NCI-H510A (cell line): ENCODE measurements around the gene POU3F1.

Experiments
- DNase-seq: peaks from one replicate; lab custom pipeline; 2025; lab: John Stamatoyannopoulos, UW

POU3F1 gene

DNA sequence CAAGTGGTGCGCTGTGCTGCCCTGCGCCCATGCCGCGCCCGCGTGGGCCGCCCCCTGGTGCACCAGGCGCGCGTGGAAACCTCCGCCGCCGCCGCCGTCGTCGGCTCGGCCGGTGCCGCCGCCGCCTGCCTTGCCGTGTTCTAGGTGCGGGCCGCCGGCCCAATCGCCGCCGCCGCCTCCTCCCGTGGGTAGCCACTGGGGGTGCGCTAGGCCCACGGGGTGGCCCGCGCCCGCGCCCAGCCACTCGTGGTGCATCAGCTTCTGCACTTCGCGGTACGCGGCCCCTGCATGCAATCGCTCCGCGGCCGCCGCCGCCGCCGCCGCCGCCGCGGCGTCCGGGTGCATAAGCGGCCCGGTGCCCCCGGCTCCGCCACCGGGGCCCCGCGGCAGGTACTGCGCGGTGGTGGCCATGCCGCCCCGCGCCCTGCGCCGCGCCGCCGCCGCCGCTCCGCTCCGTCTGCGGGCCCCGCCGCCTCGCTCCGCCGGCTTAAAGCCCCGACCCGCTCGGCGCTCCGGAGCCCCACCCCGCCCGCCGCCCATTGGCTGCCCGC is at the start of gene POU3F1:
Gene POU3F1 (minus strand): TSS at position 461 of the 551 bp plus-strand sequence. CDS start 50 bp downstream, at position 411.
- no peak for DNase-seq

DNA sequence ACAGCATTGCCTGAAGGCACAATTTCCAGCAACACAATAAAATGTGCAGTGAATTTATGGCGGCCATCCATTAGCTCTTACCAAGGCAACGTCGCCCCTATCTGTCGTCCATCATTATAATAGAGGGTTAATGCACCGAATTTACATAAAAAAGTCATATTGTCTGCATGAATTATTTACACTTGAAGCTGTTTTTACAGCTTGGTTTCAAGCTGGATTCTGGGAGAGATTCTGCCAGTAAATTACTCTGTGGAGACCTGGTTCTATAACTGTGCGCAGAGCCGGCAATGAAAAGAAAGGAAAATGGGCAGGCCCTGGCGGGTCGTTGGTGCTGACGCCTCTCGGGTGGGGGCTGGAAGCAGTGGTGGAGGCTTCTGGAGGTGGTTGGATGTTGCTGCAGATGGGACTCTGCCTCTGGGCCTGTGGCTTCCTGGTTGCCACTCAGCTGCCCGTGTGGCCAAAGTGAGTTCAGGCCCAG is 48.9 kb upstream of the POU3F1 start:
- no peak for DNase-seq

DNA sequence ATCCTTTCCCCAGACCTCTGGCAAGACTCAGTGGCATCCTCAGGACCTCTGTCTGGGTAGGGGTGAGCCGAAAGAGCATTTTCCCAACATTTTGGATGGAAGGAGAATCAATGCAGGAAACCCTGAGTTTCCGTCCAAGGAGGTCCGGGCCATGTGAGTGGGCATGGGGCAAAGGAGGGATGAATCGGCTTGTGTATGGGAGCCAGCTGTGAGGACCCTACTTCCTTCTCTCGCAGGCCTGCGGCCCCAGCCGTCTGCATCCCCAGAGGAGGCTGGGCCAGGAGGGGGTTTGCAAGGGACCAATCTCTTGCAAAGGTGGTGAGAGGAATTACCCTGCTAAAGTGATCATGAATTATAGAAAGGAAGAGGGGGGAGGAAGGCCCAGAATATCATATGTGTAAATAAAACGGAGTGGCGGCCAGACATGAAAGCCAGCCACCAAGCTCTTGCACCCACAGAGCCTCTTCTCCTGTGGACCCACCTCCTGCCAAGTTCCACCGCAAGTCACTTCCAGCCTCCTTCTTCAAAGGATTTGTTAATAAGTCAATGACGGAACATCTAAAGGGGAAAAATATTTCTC is 48.2 kb upstream of the POU3F1 start:
- DNase-seq, result no peak

DNA sequence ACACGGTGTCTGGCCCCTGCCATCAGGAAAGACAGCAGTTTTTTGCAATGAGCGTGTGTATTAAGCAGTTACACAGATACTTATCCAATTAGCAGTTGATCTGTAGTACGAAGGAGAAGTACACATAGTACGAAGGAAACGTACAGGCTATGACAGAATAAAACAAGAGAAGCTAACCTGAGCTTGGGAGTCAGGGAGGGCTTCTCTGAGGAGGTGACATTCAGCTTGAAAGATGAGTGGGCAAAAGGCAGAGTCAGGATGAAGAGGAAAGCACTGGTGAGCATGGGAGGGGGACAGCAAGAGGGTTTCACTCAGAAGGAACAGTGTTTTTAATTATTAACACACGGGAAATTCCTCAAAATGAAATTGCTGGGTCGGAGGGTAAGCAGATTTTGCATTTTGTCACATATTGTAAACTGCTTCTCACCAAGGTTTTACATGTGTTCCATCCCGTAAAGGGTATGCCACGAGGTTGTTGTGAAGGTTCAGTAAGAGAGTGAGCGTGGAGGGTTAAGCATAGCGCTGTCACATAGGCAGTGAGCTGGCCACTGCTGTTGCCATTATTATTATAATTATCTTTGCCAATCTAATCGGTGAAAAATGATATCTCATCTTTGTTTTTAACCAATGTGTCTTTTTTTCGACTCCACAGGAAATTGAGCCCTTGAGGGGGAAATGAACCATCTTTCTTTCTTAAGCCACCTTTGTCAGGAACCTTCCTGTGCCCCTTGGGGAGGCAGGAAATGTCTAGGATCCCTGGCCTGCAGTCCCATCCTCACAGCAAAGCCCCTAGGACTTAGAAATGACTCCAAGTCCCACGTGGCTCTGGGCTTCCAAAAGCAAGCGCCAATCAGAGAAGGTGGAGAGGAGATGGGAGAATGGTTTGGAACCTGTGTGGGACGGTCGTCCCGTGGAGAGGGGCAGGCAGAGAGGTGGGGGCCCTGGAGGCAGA is 47.3 kb upstream of the POU3F1 start:
- no peak for DNase-seq

DNA sequence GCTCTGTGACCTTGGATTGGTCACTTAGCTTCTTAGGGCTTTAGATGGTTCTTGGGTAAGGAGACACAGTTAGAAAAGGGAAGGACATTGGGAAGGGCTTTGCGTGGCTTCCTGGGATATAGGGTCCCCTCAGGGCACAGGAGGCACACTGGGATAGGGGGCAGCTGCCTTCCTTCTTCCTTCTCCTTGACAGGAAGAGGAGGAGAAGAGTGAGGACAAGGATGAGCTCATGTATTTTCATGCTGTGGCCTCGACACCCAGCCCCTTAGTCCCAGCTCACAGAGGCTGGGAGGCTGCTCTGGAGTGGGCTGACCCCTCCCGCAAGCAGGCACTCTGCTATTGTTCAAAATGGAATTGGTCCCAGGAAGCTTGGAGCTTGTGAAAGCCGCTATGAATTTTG is 45.7 kb upstream of the POU3F1 start:
- DNase-seq, result no peak

DNA sequence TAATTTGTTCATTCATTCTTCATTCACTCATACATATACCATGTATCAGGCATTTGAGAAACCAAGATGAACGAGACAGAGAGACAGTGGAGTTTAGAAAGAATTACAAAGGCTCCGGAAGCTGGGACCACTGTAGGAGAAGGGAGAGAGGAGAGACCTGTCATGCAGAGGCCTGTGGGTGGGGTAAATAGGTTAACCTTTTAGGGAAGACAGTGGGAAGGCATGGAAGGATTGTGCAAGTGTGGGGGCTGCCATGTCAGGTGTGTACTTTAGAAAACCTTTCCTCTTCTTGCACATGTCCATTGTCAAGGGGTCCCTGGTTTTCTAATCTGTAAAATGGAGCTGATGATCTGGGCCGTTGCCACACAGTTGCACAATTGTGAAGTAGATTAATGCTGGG is 44.2 kb upstream of the POU3F1 start:
- DNase-seq, result no peak

DNA sequence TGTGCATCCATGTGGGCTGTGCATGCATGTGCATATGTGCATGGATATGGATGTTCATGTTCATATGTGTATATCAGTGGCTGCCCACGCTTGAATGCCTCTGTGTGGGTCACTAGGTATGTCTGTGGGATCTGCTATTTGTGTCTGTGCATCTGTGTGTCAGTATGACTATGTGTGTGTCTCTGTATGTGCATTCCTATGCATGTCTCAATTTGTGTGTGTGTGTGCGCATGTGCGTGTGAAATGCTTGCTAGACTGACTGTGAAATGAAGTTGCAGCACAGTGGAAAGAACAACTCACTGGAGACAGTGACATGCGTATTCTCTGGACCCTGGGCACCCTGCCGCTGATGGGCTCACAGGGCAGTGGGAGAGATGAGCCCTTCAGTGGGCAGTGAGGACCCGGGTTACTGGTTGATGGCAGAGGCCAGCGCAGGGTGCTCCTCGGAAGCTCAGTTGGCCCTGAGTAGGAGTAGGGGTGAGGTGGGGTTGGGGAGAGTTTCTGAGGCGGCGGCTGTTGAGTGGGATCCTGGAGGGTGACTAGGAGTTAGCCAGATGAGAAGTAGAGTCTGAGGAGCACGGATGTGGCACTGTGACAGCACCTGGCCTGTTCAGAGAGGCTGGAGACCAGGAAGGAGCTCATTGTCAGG is 43.2 kb upstream of the POU3F1 start:
- no peak for DNase-seq

DNA sequence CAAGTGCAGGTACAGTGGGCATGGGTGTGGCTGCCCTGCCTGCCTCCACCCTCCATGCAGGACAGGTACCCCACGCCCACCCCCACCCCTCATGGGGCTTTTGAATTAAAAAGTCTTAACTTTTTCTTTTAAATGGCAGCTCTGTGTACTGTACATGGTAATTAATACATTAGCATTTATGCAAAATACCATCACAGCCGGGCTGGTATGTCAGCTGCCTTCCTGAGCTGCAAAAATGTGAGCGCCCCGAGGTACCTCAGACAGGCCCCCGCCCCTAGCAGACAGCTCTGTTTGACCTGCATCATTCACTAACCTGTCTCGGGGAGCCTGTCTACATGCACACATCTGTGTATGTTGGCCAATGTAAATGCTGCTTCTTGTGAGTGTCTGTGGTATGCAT is 42.2 kb upstream of the POU3F1 start:
- DNase-seq, result no peak

DNA sequence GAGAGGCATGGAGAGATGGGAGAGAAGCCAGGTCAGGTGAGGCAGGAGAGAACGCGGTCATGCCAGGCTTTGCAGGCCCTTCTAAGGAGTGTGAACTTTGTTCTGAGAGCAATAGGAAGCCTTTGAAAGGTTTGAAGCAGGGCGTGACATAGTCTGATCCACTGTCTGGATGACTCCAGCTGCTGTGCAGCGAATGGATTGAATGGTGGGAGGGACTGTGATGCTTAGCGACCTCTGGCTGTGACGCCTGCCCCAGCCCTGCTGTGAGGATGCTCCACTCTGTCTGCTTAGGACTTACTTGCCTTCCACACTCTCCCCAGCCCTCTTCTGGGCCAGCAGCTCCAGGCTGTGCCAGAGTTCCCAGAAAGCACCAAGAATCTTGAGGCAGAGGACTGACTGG is 41.8 kb upstream of the POU3F1 start:
- no peak for DNase-seq

DNA sequence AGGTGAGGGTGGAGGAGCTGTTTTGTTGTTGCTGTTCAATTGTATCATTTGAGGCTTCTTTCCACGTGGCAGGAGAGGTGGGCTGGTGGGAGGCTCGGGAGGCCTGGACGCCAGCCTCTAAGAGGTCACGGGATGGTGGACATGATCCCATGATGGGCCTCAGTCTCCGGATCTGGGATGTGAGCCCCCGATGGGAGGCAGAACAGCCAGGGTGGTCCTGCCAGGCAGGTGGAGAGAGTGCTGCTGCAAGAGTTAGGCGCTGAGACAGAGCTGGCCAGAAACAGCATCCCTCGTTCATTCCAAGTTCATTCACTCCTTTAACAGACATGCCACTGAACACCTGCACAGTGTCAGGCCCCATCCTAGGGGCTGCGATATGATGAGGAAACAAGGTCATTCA is 41.1 kb upstream of the POU3F1 start:
- DNase-seq, result no peak

DNA sequence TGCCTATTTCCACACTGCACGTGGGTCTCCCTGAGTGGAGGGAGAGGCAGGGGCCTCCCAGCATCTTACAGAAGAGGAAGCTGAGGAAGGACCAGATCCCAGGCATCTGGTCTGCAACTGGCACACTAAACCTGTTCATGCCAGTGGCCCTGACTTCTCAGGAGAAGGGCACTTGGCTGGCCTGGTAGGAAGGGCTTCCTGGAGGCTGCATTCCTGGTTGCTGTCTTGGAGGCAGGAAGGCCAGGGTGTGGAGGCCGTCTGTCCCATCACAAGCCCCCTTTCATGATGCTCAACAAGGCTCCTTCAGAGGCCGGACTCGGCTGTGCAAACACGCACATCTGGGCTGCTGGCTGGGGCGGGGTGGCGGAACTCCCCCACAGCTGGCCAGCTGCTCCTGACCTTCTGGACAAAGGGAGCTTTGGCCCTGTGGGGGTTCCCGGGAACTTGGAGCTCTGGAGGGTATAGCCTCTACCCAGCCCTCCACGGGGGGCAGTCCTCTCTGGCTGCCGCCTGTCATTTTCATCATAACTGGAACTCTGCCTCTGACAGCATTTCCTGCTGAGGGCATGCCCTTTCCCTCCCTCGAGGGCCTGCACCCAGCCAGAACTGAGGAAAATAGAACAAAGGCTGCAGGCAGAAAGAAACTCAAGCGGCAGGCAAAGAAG is 39.2 kb upstream of the POU3F1 start:
- no peak for DNase-seq

DNA sequence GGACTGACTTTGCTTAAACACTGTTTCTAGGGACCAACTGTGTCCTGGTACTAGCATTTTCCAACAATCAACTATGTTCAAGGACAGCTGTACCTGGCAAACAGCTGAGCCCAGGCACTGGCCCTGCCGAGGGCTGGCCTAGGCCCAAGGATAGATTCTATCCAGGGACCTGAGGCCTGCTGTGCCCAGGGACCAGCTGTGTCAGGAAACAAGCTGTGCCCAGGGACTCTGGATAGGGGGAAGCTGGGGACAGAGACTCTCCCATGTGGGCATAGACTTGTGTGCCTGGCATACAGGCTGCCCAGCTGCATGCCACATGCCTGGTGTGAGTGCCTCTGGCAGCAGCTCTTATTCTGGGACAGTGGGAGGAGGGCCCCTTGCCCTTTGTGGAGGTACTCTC is 38.1 kb upstream of the POU3F1 start:
- no peak for DNase-seq

DNA sequence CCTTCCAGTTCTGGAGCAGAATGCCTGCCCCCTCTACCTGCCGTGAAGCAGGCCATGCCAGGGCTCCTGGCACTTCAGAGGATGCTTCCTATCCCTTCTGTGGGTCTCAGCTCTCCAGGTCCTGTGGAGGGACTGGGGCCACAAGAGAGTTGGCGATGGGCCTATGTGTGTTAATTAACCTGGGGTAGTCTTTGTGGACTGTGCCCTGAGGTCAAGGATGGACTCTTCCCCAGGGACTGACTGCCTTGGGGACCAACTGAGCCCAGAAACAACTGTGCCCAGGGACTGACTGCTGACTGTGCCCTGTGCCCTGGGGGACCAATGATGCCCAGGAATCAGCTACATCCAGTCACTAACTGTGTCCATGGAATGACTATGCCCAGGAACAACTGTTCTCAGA is 37.5 kb upstream of the POU3F1 start:
- DNase-seq, result no peak

DNA sequence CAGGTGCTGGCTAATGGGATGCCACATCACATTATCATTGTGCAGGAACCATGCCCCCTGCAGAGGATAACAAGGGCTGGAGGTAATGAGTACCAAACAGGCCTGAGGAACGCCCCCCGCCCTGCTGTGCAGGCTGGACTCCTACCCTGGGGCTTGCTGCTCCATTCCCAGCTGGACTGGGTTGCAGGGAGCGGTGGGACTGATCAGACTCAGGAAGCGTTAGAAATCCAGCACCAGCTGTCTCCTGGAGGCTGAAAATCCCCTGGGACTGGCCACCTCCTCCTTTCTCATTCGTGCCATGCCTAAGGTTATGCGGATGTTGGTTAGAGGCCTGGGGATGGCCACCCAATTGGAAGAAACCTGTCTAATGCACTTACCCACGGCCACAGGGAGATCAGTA is 36.9 kb upstream of the POU3F1 start:
- DNase-seq, result no peak

DNA sequence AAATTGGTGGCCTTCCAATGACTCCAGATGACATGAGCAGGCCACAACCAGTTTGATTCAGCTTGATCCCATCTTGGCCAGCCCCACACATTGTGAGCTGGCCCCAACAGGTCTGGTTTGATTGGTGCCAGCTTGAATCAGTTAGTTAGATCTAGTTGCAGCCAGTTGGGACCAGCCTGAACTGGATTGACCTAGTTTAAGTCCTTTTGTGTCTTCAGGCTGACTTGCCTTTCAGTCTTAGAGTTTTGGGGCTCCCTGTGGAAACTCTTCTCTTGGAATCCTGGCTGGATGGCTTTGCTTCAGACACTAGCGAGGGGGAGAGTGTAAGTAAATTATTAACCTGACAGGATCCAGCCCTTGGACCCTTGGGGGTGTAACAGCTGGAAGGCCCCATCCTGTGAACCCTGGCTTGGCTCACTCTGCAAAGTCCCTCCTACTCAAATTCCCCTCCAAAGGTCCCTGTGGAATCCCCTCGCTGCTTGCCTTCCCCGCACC is 36.2 kb upstream of the POU3F1 start:
- DNase-seq, result no peak

DNA sequence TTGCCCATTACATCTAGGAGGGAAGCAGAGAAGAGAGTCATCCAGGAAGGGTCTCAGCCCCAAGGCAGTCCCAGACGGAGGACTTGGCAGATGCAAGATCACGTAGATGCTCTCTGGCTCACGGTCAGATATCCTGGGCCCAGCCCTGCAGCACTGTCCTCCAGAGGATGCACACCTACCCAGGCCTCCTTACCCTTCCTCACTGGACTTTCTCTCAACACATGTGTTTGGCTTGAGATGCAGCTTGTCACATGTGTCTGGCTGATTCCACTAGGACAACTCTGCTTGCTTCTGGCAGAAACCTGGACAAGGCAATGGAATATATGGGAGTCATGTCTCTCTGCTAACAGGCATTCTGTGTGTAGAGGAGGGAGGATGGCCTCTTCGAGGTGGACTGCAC is 32.4 kb upstream of the POU3F1 start:
- no peak for DNase-seq

DNA sequence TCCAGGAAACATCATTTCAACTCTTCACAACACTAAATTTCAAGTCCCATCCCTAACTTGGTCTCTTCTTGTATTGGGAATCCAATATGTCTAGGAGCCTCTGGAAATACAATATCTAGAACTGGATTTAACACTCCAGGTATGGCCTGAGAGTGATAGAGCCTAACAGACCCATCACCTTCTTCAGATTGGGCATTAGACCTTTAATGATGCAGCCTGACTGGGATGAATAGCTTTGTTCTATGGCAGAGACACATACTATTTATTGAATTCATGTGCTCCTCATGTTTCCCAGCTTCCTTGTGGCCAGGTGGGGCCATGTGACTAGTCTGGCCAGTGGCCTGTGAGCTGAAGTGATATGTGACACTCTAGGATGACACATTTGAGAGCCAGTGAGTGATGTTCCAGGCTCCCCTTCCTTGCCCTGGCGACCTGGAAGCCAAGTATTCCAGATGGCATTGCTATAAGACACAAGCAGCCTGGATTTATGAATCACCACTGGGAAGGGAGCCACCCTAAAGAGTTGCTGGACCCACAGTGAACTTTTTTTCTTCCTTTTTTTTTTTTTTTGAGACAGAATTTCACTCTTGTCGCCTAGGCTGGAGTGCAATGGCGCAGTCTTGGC is 31.0 kb upstream of the POU3F1 start:
- DNase-seq, result no peak

DNA sequence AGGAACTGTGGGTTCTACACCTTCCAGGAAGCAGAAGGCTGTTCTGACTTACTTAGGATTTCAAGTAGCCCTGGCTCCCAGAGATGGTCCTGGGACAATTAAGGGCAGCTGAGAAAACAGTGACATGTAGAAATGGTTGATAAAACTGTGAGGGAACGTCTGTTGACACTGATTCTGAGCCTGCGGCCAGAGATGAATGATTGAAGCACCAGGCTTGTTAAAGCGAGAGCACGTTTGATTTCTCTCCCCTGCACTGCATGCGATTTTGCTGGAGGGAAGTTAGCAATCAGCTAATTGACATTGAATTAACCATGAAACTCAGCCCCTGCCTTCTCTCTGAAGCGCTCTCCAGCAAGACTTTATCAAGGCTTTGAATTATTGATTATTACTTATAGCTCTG is 29.9 kb upstream of the POU3F1 start:
- no peak for DNase-seq

DNA sequence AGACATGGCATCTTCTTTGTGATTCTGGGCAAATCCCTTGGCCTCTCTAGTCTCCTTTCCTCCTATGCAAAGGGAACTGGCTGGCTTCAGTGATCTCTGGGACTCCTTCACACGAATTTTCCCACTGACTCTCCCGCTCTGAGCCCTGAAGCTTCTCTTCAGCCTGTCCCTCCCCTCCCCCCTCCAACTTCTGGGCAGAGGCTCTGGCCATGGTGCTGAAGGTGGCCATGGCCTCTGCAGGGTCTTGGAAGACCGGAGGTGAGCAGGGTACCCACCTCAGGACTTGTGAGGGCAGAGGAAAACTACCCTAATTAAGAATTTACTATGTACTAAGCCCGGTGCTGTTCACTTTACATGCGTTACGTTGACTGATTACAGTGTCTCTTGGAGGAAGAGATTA is 29.4 kb upstream of the POU3F1 start:
- no peak for DNase-seq

DNA sequence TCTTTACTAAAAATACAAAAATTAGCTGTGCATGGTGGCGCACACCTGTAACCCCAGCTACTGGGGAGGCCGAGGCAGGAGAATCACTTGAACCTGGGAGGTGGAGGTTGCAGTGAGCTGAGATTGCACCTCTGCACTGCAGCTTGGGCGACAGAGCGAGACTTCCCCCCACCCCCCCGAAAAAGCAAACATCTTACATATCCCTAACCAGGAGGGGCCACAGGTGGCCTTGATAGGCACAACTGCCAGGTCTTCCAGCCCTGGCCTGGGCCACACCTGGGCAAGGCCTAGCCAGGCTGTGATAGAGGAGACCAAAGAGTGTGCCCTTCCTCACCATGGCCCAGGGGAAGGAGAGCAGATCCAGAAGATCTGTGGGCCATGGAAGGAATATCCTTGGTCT is 28.6 kb upstream of the POU3F1 start:
- no peak for DNase-seq

DNA sequence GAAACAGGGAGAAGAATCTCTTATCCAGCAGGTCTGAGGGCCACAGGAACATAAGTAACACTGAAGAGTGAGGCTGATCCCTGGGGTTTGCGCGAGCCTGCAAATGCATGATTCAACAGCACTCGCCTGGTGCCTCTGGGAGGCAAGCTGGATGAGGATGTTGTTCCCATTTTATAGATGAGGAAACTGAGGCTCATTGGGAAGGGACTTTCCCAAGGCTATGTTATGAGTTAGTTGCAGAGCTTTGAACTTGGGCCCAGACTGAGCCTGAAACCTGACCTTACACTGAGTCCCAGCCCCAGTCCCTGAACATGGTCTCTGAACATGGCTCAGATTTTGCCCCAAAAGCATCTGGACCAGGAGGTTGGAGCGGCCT is 27.7 kb upstream of the POU3F1 start:
- no peak for DNase-seq
